OCI-LY7 (cell line): ENCODE measurements around the gene TOB2. TPM values are rescaled to one million over a fixed set of nuclear protein-coding genes. Genes with fewer than 3 reads are reported as not detected.

Experiments
- BruUV-seq: library from RNA; stranded (reverse); fragments of 400-500 nt; replicated peaks from 2 replicates; lab custom pipeline; 2021; lab: Mats Ljungman, UMichigan
- CTCF ChIA-PET: fragments of 300-600 bp; sonication (Branson Sonifier 250); formaldehyde crosslinking; loops from one replicate; lab custom pipeline; 2022; ENCODE audit warnings: antibody characterized with exemption; ENCODE audit not compliant: unreplicated experiment; lab: Charles Lee
- POLR2A ChIA-PET: fragments of 300-600 bp; sonication (Branson Sonifier 250); formaldehyde crosslinking; loops from one replicate; lab custom pipeline; 2022; ENCODE audit warnings: antibody characterized with exemption; lab: Charles Lee
- DNase-seq: peaks from one replicate; pipeline ENCODE4 v3.0.0-alpha.2; 2015; ENCODE audit warnings: low spot score
- H2AFZ ChIP-seq: fragments of 200-600 bp; sonication (generic), shearing (Covaris generic); 2 replicates; pipeline ENCODE4 v1.6.1; 2014; ENCODE audit warnings: mild to moderate bottlenecking, antibody characterized with exemption, low read length, moderate library complexity
- H3K27ac ChIP-seq: fragments of 200-600 bp; sonication (generic); 2 replicates; pipeline ENCODE4 v1.5.1; 2014; ENCODE audit warnings: mixed run types, low read depth, mild to moderate bottlenecking, moderate library complexity, low read length, inconsistent platforms; ENCODE audit not compliant: poor library complexity, severe bottlenecking
- H3K36me3 ChIP-seq: fragments of 200-600 bp; sonication (generic); 2 replicates; pipeline ENCODE4 v1.6.1; 2014; ENCODE audit warnings: mild to moderate bottlenecking, antibody characterized with exemption, low read length, moderate library complexity, mixed read lengths; ENCODE audit not compliant: insufficient read depth
- H3K4me1 ChIP-seq: fragments of 200-600 bp; sonication (generic); 2 replicates; pipeline ENCODE4 v1.5.1; 2014; ENCODE audit warnings: mild to moderate bottlenecking, low read length; ENCODE audit not compliant: insufficient read depth, poor library complexity, severe bottlenecking
- H3K4me2 ChIP-seq: fragments of 200-600 bp; sonication (generic); 2 replicates; pipeline ENCODE4 v1.6.1; 2014; ENCODE audit warnings: mild to moderate bottlenecking, low read length
- H3K4me3 ChIP-seq: fragments of 200-600 bp; sonication (generic); 2 replicates; pipeline ENCODE4 v1.5.1; 2014; ENCODE audit warnings: mild to moderate bottlenecking, low read depth, low read length; ENCODE audit not compliant: poor library complexity, severe bottlenecking
- H3K79me2 ChIP-seq: fragments of 200-600 bp; sonication (generic); 2 replicates; pipeline ENCODE4 v1.6.1; 2016; ENCODE audit warnings: low read depth, mild to moderate bottlenecking, low read length, moderate library complexity, mixed read lengths; ENCODE audit not compliant: insufficient read depth
- H3K9me2 ChIP-seq: fragments of 200-600 bp; sonication (generic); 2 replicates; pipeline ENCODE4 v1.6.1; 2016; ENCODE audit warnings: mild to moderate bottlenecking, low read length, mixed read lengths; ENCODE audit not compliant: insufficient read depth
- H3K9me3 ChIP-seq: fragments of 200-600 bp; sonication (generic); 2 replicates; pipeline ENCODE4 v1.6.1; 2014; ENCODE audit warnings: mild to moderate bottlenecking, mixed run types, low read length, mixed read lengths
- H4K20me1 ChIP-seq: fragments of 200-600 bp; sonication (generic); 2 replicates; pipeline ENCODE4 v1.6.1; 2014; ENCODE audit warnings: mild to moderate bottlenecking, antibody characterized with exemption, low read length, moderate library complexity, mixed read lengths; ENCODE audit not compliant: insufficient read depth
- EZH2phosphoT487 ChIP-seq: fragments of 200-600 bp; sonication (generic); IDR thresholded peaks from 2 replicates; pipeline ENCODE4 v1.6.1; 2018; ENCODE audit warnings: low read depth, borderline replicate concordance, mild to moderate bottlenecking, mixed run types, antibody characterized with exemption, low read length, moderate library complexity, mixed read lengths
- intact Hi-C: fragments of 100-400 bp; cut with micrococcal nuclease; formaldehyde crosslinking; loops from one replicate; pipeline ENCODE4 v1.10.0; 2022; ENCODE audit not compliant: unreplicated experiment
- total RNA-seq, 2 experiments: library from RNA; depleted of rRNA in 1 of 2; stranded (reverse); fragments of >200 nt in 1 of 2; shearing (Covaris generic) in 1 of 2; gene quantifications; 2 replicates each; pipeline ENCODE4 v1.2.3, GENCODE V29; 2014 to 2022
- TF ChIP-seq, protein P1 (sequence below): fragments of 200-600 bp; sonication (generic); conservative IDR thresholded peaks from 2 replicates; pipeline ENCODE4 v1.5.1; 2014; ENCODE audit warnings: mild to moderate bottlenecking, antibody characterized with exemption, low read length, moderate library complexity, mixed read lengths

TOB2 gene
- total RNA-seq, 2 experiments from 2014 or later: 13.5 to 27.0 TPM

DNA sequence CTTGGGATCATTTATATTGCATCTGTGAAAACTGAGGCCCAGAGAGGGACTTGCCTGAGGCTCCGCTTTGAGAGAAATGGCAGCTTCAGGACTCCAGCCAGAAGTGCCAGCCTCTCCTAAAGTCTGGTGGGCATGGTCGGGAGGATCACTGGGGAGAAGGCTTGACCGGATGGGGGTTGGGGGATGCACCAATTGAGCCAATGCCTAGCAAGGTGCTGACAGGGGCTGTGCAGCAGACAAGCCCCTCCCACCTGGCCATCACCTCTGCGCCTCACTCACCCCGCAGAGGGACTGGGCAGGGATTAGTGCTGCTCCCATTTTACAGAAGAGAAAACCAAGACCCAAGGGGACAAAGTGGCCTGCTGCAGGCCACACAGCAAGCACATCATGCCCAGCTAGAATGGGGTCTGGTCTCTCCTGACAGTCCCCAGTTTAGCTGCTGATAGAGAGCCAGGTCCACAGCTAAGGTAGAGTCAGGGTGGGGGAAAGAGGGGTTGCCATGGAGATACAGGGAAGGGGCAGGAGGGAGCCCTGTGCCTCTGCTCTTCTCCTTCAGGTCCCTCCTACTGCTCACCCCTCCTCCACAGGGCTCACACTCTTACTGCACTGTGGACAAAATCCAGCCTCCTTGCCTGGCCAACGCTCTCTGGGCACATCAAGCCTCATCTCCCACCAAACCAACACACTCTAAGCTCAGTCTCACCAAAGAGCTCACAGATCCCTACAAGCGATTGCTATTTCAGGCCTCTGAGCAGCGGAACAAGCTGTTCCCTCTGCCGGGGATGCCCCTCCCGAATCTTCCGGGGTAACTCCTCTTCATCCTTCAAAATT lies 35.4 kb downstream of the TOB2 start:
- CTCF ChIA-PET: no interaction called here
- peaks cover 38% of the 10 kb centered on the region for H3K4me1 ChIP-seq
- H3K4me2 ChIP-seq: peak overlapping the region; percentile 99
- peak overlapping the region; percentile 85 for H3K27ac ChIP-seq
- TF ChIP-seq, protein P1, sequence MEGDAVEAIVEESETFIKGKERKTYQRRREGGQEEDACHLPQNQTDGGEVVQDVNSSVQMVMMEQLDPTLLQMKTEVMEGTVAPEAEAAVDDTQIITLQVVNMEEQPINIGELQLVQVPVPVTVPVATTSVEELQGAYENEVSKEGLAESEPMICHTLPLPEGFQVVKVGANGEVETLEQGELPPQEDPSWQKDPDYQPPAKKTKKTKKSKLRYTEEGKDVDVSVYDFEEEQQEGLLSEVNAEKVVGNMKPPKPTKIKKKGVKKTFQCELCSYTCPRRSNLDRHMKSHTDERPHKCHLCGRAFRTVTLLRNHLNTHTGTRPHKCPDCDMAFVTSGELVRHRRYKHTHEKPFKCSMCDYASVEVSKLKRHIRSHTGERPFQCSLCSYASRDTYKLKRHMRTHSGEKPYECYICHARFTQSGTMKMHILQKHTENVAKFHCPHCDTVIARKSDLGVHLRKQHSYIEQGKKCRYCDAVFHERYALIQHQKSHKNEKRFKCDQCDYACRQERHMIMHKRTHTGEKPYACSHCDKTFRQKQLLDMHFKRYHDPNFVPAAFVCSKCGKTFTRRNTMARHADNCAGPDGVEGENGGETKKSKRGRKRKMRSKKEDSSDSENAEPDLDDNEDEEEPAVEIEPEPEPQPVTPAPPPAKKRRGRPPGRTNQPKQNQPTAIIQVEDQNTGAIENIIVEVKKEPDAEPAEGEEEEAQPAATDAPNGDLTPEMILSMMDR: no peak
- no peak for TF ChIP-seq EZH2phosphoT487
- no peak overlapping the region for H3K4me3 ChIP-seq
- POLR2A ChIA-PET: interaction anchor here (1.1 to 1.5 kb wide), 2 partner anchors 37 to 67 kb away, joined by 3 to 4 read pairs; no protein-coding TSS in a partner anchor
- BruUV-seq: no TSS peak
- intact Hi-C loops: no loop called here
- H2AFZ ChIP-seq: no peak overlapping the region
- no peaks in the 10 kb centered on the region for H3K9me2 ChIP-seq
- H3K36me3 ChIP-seq: 0 out of 2 replicates have a peak, but pooled peaks cover 5% of the 10 kb centered on the region
- H3K79me2 ChIP-seq: peaks cover 18% of the 10 kb centered on the region
- H3K9me3 ChIP-seq: no peaks in the 10 kb centered on the region
- DNase-seq: no peak
- H4K20me1 ChIP-seq: no peaks in the 10 kb centered on the region

DNA sequence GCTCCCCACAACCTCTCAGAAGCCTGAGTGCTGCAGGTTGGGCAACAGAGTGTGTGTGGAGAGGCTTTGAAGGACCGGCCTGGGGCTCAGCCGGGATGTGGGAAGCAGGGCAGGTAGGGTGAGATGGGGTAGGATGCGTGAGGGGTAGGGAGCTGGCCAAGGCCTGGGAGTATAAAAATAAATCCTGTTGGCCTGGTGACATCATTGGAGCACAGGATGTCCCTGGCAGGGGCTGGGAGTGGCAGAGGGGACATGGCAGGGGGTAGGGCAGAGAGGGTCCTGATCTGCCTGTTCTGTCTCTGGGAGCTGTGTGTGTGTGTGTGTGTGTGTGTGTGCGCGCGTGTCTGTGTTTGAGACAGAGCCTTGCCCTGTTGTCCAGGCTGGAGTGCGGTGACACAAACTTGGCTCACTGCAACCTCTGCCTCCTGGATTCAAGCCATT lies 36.3 kb downstream of the TOB2 start:
- BruUV-seq: no TSS peak
- ChIA-PET POLR2A (interaction anchor here (1.3 kb wide), 1 partner anchor 28 kb away, joined by 6 read pairs; the partner anchor contains the start of gene TEF), CTCF (interaction anchor here (0.6 kb wide), 1 partner anchor 29 kb away, joined by 3 read pairs; the partner anchor contains the start of gene TEF)
- no peak for TF ChIP-seq EZH2phosphoT487
- TF ChIP-seq, protein P1: no peak
- intact Hi-C loops: no loop called here
- H3K36me3 ChIP-seq: 0 out of 2 replicates have a peak, but pooled peaks cover 5% of the 10 kb centered on the region
- no peak overlapping the region for H3K4me2 ChIP-seq
- H3K9me3 ChIP-seq: no peaks in the 10 kb centered on the region
- no peaks in the 10 kb centered on the region for H3K9me2 ChIP-seq
- no peaks in the 10 kb centered on the region for H4K20me1 ChIP-seq
- H3K79me2 ChIP-seq: peaks cover 13% of the 10 kb centered on the region
- H2AFZ ChIP-seq: no peak overlapping the region
- H3K4me1 ChIP-seq: peaks cover 36% of the 10 kb centered on the region
- no peak overlapping the region for H3K27ac ChIP-seq
- H3K4me3 ChIP-seq: no peak overlapping the region
- no peak for DNase-seq
